Esophagus muscularis mucosa (tissue), 4 donors: ENCODE measurements around the gene ABI3BP. TPM values are rescaled to one million over a fixed set of nuclear protein-coding genes. Genes with fewer than 3 reads are reported as not detected.

Experiments
- DNase-seq: peaks from one replicate; pipeline ENCODE4 v3.0.0-alpha.2; 2017; ENCODE audit errors: extremely low spot score
- H3K27ac ChIP-seq, 4 donors: fragments of 200-600 bp; sonication (generic); replicated peaks in 1 of 4; 1 replicate in 3 of 4; 2 replicates in 1 of 4; pipeline ENCODE4 v1.5.1; 2016 to 2019; ENCODE audit warnings: mild to moderate bottlenecking in 1 of 4
- H3K27me3 ChIP-seq, 4 donors: fragments of 200-600 bp; sonication (generic); one replicate each; pipeline versions ENCODE4 v1.5.1 to v1.6.0; 2016 to 2019
- H3K36me3 ChIP-seq, 4 donors: fragments of 200-600 bp; sonication (generic); one replicate each; pipeline ENCODE4 v1.5.1; 2016 to 2019
- H3K4me1 ChIP-seq, 4 donors: fragments of 200-600 bp; sonication (generic); one replicate each; pipeline ENCODE4 v1.5.1; 2016 to 2019
- H3K4me3 ChIP-seq, 4 donors: fragments of 200-600 bp; sonication (generic); 1 replicate in 2 of 4; 2 replicates in 2 of 4; pipeline ENCODE4 v1.5.1; 2016 to 2019; ENCODE audit warnings: mild to moderate bottlenecking in 4 of 4, moderate library complexity in 1 of 4
- H3K9me3 ChIP-seq, 4 donors: fragments of 200-600 bp; sonication (generic); 1 replicate in 3 of 4; 2 replicates in 1 of 4; pipeline ENCODE4 v1.5.1; 2016 to 2019
- EP300 ChIP-seq: sonication (generic); formaldehyde crosslinking; IDR thresholded peaks from one replicate; pipeline ENCODE4 v1.6.1; 2017; ENCODE audit warnings: antibody characterized with exemption
- POLR2A ChIP-seq: fragments of 450-650 bp; IDR thresholded peaks from one replicate; pipeline ENCODE4 v1.6.1; 2017; ENCODE audit warnings: antibody characterized with exemption, moderate library complexity, mild to moderate bottlenecking, low read depth
- POLR2AphosphoS5 ChIP-seq, 2 donors: sonication (generic); formaldehyde crosslinking; IDR thresholded peaks; one replicate each; pipeline ENCODE4 v1.6.1; 2017; ENCODE audit warnings: antibody characterized with exemption in 2 of 2
- WGBS: methylation state at CpG from one replicate; pipeline ENCODE4 v1.1.5; 2018; 5-methylcytosine and 5-hydroxymethylcytosine counted together
- intact Hi-C: fragments of 100-400 bp; cut with DNase I; formaldehyde crosslinking; loops from one replicate; pipeline ENCODE4 v1.15.1; 2023
- total RNA-seq, 4 donors: library from RNA; depleted of rRNA; stranded (reverse); fragments of >200 nt; gene quantifications; one replicate each; pipeline versions ENCODE4 v1.1.0 to v1.2.1, GENCODE V29; 2016
- TF ChIP-seq, protein P1 (sequence below), 3 experiments: fragments of 200-600 bp in 2 of 3; fragments of 450-650 bp in 1 of 3; sonication (generic) in 2 of 3; IDR thresholded peaks; one replicate each; pipeline ENCODE4 v1.5.1; 2017 to 2019; ENCODE audit warnings: antibody characterized with exemption in 3 of 3, mild to moderate bottlenecking in 2 of 3, moderate library complexity in 1 of 3

ABI3BP gene
- total RNA-seq, 4 donors from 2014 or later = 25.7 to 67.3 (median 61.5) TPM

DNA sequence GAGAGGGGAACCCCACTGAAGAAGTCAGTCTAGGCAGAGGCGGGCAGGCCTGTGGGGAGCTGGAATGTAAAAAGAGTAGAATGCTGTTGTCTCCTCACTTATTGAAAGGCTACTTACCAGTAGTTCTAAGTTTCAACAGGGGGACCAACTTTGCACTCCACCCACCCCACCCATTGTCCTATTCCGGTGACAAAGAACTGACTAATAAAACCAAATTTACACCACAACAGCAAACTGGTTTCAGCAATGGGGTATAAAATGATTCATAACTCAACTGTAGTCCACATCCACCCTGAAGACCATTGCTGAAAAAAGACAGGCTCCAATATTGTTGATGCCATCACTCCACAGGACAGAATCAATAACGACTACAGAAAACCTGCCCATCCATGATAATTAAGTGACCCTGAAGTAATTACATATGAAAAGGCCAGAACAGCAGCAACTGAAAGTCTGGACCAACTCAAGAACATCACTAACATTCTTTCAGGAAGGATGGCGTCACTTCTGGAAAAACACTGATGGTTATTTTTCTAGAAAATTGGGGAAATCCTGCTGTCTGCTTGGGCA is 80.2 kb downstream of the ABI3BP start:
- H3K4me1 ChIP-seq = peaks cover 0 to 8% (median 0%) of the 10 kb centered on the region in 4 donors
- no peak overlapping the region for H3K4me3 ChIP-seq
- H3K27me3 ChIP-seq = no peaks in the 10 kb centered on the region
- no peaks in the 10 kb centered on the region for H3K9me3 ChIP-seq
- intact Hi-C loops = no loop called here
- no peak overlapping the region for H3K27ac ChIP-seq
- no peak for TF ChIP-seq POLR2A
- no peak for DNase-seq
- no peaks in the 10 kb centered on the region for H3K36me3 ChIP-seq
- 86% methylated on average over 4 of the region's 4 CpGs for WGBS

DNA sequence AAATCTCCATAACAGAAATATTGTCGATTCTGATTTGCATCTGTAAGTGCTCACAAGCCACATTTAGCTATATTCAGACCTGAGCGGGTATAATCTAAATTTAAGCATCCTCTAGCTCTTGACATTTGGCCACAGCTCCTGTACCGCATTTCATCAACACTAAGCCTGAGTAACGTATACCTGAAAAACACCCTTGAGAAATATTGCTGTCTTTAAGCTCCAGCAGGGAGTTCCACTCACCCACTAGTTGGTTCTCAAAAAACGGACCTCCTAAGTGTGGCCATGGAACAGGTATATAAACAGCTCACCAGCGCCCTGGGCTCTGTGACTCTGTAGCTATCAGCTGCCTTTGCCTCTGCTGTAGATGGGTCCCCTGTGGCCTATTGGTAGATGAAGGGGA is 80.7 kb downstream of the ABI3BP start:
- Histone ChIP-seq H3K36me3 (no peaks in the 10 kb centered on the region), H3K4me1 (peaks cover 0 to 8% (median 0%) of the 10 kb centered on the region in 4 donors), H3K27me3 (no peaks in the 10 kb centered on the region), H3K4me3 (no peak overlapping the region), H3K27ac (no peak overlapping the region), H3K9me3 (no peaks in the 10 kb centered on the region)
- TF ChIP-seq, protein P1, sequence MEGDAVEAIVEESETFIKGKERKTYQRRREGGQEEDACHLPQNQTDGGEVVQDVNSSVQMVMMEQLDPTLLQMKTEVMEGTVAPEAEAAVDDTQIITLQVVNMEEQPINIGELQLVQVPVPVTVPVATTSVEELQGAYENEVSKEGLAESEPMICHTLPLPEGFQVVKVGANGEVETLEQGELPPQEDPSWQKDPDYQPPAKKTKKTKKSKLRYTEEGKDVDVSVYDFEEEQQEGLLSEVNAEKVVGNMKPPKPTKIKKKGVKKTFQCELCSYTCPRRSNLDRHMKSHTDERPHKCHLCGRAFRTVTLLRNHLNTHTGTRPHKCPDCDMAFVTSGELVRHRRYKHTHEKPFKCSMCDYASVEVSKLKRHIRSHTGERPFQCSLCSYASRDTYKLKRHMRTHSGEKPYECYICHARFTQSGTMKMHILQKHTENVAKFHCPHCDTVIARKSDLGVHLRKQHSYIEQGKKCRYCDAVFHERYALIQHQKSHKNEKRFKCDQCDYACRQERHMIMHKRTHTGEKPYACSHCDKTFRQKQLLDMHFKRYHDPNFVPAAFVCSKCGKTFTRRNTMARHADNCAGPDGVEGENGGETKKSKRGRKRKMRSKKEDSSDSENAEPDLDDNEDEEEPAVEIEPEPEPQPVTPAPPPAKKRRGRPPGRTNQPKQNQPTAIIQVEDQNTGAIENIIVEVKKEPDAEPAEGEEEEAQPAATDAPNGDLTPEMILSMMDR (IDR thresholded peaks at IDR 0.05) = no peak
- no peak for TF ChIP-seq POLR2AphosphoS5 (IDR thresholded peaks at IDR 0.05)
- no peak for TF ChIP-seq EP300
- no peak for TF ChIP-seq POLR2A
- 96% methylated on average over 6 of the region's 6 CpGs for WGBS
- DNase-seq = no peak
- intact Hi-C loops = no loop called here

DNA sequence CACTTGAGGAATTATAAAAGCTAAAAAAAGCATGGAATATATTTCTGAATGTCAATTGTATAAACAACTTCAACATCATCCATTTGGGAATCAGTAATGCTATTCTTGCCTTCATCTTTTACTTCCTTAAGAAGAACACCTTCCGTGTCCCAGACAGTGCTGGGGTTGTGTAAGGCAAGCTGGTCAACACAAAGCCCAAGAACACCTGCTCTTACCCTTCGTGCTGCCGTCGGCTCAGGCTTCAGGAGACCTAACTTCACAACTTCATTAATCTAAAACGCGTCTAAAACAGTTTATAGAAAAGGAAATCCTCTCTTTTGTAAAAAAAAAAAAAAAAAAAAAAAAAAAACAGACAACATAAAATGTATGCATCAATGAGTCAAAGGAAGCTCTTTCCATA is 81.3 kb downstream of the ABI3BP start:
- Histone ChIP-seq H3K9me3 (no peaks in the 10 kb centered on the region), H3K4me1 (peaks cover 0 to 8% (median 0%) of the 10 kb centered on the region in 4 donors), H3K36me3 (no peaks in the 10 kb centered on the region), H3K27ac (no peak overlapping the region), H3K4me3 (no peak overlapping the region), H3K27me3 (no peaks in the 10 kb centered on the region)
- no peak for DNase-seq
- TF ChIP-seq POLR2AphosphoS5 (IDR thresholded peaks at IDR 0.05) (no peak), EP300 (no peak), POLR2A (no peak)
- TF ChIP-seq, protein P1 (IDR thresholded peaks at IDR 0.05) = no peak
- WGBS = 87% methylated on average over 6 of the region's 6 CpGs
- intact Hi-C loops = no loop called here

DNA sequence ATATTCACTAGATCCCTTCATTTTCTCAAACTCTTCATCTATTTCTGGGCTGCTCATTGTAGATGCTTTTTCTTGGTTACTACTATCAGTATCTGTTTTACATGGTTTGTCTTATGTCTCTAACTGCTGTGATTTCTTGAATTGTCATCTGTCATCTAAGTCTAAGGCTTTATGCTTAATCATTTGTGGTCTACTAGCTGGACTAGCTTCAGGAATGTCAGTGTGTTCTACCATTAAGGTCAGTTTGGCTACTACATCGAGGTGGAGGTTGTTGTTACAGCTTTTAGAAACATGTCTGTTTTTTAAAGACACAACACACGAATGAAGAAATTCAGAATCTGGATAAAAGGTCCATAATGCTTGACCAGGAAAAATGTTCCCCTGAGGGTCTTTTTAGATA is 82.2 kb downstream of the ABI3BP start:
- no peaks in the 10 kb centered on the region for H3K27me3 ChIP-seq
- WGBS = 78% methylated on average over 2 of the region's 2 CpGs
- TF ChIP-seq POLR2A (no peak), POLR2AphosphoS5 (IDR thresholded peaks at IDR 0.05) (no peak), EP300 (no peak)
- TF ChIP-seq, protein P1 (IDR thresholded peaks at IDR 0.05) = no peak
- no peak for DNase-seq
- no peak overlapping the region for H3K4me3 ChIP-seq
- H3K36me3 ChIP-seq = no peaks in the 10 kb centered on the region
- no peaks in the 10 kb centered on the region for H3K9me3 ChIP-seq
- H3K27ac ChIP-seq = no peak overlapping the region
- H3K4me1 ChIP-seq = peaks cover 0 to 7% (median 0%) of the 10 kb centered on the region in 4 donors
- intact Hi-C loops = no loop called here

DNA sequence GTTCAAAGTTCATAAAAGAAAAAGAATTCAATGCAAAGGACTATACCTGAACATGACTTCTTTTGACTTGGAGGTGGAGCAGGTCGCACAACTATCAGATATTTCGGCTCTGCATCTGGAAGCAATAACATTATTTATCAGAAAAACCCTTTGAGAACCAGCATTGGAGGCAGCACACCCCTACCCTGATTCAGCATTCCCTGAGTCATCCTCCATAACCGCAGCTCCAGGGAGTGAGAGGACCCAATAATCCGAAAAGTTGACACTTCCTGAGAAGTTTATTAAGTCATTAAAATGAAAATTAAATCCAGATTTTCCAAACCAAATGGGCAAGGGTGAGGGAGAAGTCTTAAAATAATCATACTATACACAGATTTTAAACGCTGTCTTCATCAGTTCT is 90.6 kb downstream of the ABI3BP start:
- TF ChIP-seq POLR2AphosphoS5 (IDR thresholded peaks at IDR 0.05) = no peak
- TF ChIP-seq EP300 = no peak
- no peak for TF ChIP-seq POLR2A
- TF ChIP-seq, protein P1 (IDR thresholded peaks at IDR 0.05) = no peak
- Histone ChIP-seq H3K27ac (no peak overlapping the region), H3K27me3 (no peaks in the 10 kb centered on the region), H3K4me1 (peaks cover 0 to 8% (median 2%) of the 10 kb centered on the region in 4 donors), H3K9me3 (no peaks in the 10 kb centered on the region), H3K4me3 (no peak overlapping the region), H3K36me3 (peaks cover 0 to 8% (median 0%) of the 10 kb centered on the region in 4 donors)
- WGBS = 79% methylated on average over 5 of the region's 5 CpGs
- no peak for DNase-seq
- intact Hi-C loops = no loop called here
